Progenitor cell of endocrine pancreas (in vitro differentiated cells): Measurements from ENCODE around the gene CCER1. TPM values are rescaled to one million over a fixed set of nuclear protein-coding genes. Genes with fewer than 3 reads are reported as not detected.

ENCODE experiments used
- DNase-seq: peaks from one replicate; pipeline ENCODE4 v3.0.0; 2021; ENCODE audit warnings: low spot score; ENCODE audit not compliant: unreplicated experiment
- H3K27ac Mint-ChIP-seq: 2 replicates; pipeline ENCODE4 v1.8.0; 2021; ENCODE audit warnings: mild to moderate bottlenecking, moderate library complexity, mixed read lengths
- H3K27me3 Mint-ChIP-seq: 2 replicates; pipeline ENCODE4 v1.8.0; 2021; ENCODE audit warnings: mixed read lengths
- H3K36me3 Mint-ChIP-seq: 2 replicates; pipeline ENCODE4 v1.8.0; 2022; ENCODE audit warnings: mixed read lengths; ENCODE audit not compliant: insufficient read depth
- H3K4me1 Mint-ChIP-seq: 2 replicates; pipeline ENCODE4 v1.8.0; 2021; ENCODE audit warnings: low read depth, mixed read lengths
- H3K4me3 Mint-ChIP-seq: 2 replicates; pipeline ENCODE4 v1.8.0; 2021; ENCODE audit warnings: low read depth, mild to moderate bottlenecking, moderate library complexity, mixed read lengths
- H3K9me3 Mint-ChIP-seq: 2 replicates; pipeline ENCODE4 v1.8.0; 2021; ENCODE audit warnings: low read depth, mixed read lengths
- CTCF ChIP-seq: fragments of 200-600 bp; sonication (generic); IDR thresholded peaks from one replicate; pipeline ENCODE4 v1.5.0; 2021; ENCODE audit warnings: antibody characterized with exemption, mild to moderate bottlenecking; ENCODE audit not compliant: unreplicated experiment
- long read RNA-seq: library from polyadenylated mRNA; unstranded; transcript quantifications from one replicate; pipeline ENCODE4 v2.0.0, GENCODE V29; 2020
- total RNA-seq: library from RNA; stranded (reverse); gene quantifications from 2 replicates; pipeline ENCODE4 v1.2.1, GENCODE V29; 2021

The CCER1 gene, protein sequence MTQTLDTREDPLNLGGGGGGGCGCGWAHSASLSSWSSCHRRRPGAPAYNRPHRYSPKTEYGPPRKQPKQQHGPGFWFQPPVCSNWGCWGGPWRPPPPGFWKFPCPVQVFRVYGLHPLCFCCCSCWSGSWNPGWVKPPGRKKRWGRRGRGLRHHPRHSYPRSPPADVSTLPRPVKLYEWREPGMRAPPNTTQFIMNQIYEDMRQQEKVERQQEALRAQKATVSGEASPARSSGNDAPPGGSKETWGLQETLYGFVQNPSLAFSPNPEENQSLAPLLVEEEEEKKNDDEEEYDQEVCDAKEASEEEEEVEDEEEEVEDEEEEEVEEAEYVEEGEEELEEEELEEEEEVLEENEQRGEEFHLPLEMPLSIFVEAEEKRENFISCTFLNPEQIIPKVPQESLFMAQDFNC
- total RNA-seq, result not detected in 2 replicates
- long read RNA-seq, result 0 reads

GRCh38 chr12:90954921-90955320 is at the start of gene CCER1:
TSS of gene CCER1 (minus strand) at chr12:90955176. CDS start at chr12:90954742, 434 bp downstream.
- Mint-ChIP-seq H3K9me3 (peaks cover 6% of the 10 kb centered on the region), H3K4me3 (no peak within 1 kb of the TSS), H3K36me3 (no peaks in the 10 kb centered on the region), H3K4me1 (peaks cover 9% of the 10 kb centered on the region), H3K27me3 (no peaks in the 10 kb centered on the region), H3K27ac (no peak within 1 kb of the TSS)
- TF ChIP-seq CTCF, result no peak
- DNase-seq, result no peak

DNA sequence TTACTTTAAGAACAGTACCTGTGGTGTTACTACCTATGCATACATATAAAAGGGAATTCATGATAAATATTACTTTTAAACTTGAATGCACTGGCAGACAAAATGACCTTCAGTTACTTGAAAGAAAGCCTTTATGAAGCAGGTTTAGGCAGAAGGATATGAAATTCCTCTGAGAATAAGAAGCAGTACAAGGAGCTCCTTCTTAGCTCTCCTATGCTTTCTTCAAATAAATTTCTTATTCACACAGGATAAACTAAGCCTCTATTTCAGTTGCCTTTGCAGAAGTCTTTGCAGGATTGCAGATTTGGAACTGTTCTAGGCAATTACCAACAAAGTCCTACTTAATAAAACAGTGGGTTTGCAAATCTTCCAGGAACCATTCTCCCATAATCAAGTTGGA is 48.8 kb upstream of the CCER1 start:
- no peak for DNase-seq
- H3K9me3 Mint-ChIP-seq, result no peaks in the 10 kb centered on the region
- TF ChIP-seq CTCF, result no peak
- H3K27me3 Mint-ChIP-seq, result no peaks in the 10 kb centered on the region
- no peak overlapping the region for H3K27ac Mint-ChIP-seq
- H3K36me3 Mint-ChIP-seq, result no peaks in the 10 kb centered on the region
- H3K4me1 Mint-ChIP-seq, result peaks cover 2% of the 10 kb centered on the region
- H3K4me3 Mint-ChIP-seq, result no peak overlapping the region

DNA sequence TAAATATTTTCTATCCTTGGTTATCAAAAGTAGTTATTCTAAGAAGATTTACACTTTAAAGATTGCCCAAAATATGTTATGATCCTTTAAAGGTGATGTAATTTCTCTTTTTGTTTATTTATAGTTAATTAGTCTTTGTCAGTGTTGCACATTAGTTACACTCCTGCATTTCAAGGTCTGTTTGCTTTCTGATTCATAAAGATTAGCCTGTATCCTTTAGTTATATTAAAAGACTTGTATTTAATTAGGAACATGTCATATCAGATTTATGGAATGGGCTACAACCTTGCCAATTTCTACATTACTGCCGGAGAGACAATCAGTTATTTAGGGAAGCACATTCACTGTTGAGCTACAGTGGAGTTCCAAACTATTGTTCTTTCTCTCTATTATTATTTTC is 46.3 kb upstream of the CCER1 start:
- Mint-ChIP-seq H3K9me3 (no peaks in the 10 kb centered on the region), H3K36me3 (no peaks in the 10 kb centered on the region), H3K4me3 (no peak overlapping the region), H3K27ac (no peak overlapping the region), H3K4me1 (peaks cover 2% of the 10 kb centered on the region), H3K27me3 (no peaks in the 10 kb centered on the region)
- TF ChIP-seq CTCF, result no peak
- no peak for DNase-seq

GRCh38 chr12:90999966-91000365 is 45.0 kb upstream of the CCER1 start:
- H3K27me3 Mint-ChIP-seq, result no peaks in the 10 kb centered on the region

GRCh38 chr12:90999527-90999926 is 44.6 kb upstream of the CCER1 start:
- no peak for DNase-seq
- Mint-ChIP-seq H3K4me1 (peaks cover 10% of the 10 kb centered on the region), H3K4me3 (no peak overlapping the region), H3K36me3 (no peaks in the 10 kb centered on the region), H3K27me3 (no peaks in the 10 kb centered on the region), H3K9me3 (no peaks in the 10 kb centered on the region), H3K27ac (no peak overlapping the region)
- TF ChIP-seq CTCF, result no peak

More at GRCh38 chr12:90999966-91000365, 45.0 kb upstream of the CCER1 start:
- Mint-ChIP-seq H3K4me1 (peaks cover 6% of the 10 kb centered on the region), H3K27ac (no peak overlapping the region), H3K4me3 (no peak overlapping the region), H3K9me3 (no peaks in the 10 kb centered on the region), H3K36me3 (no peaks in the 10 kb centered on the region)
- no peak for DNase-seq
- no peak for TF ChIP-seq CTCF
